Lung (tissue), 12 donors: ENCODE measurements around the gene SPAST. TPM values are rescaled to one million over a fixed set of nuclear protein-coding genes. Genes with fewer than 3 reads are reported as not detected.
A peak's percentile ranks its signal among the peaks of the same experiment; 100 is the strongest.

Source experiments
- ATAC-seq: fragments of 200-7000 bp; cut with Tn5 transposase; one replicate; pipeline ENCODE4 v1.9.1; 2020; ENCODE audit warnings: moderate number of reproducible peaks; ENCODE audit not compliant: insufficient read depth, low FRiP score
- DNase-seq, 3 donors: peaks; one replicate each; pipeline ENCODE4 v3.0.0-alpha.2; 2013 to 2017
- H3K27ac ChIP-seq, 2 donors: one replicate each; pipeline ENCODE4 v1.5.1; 2013; ENCODE audit warnings: mild to moderate bottlenecking in 2 of 2, moderate library complexity in 2 of 2, control low read depth in 1 of 2, inconsistent platforms in 1 of 2, low read depth in 1 of 2, low read length in 1 of 2
- H3K27me3 ChIP-seq, 3 donors: one replicate each; pipeline ENCODE4 v1.5.1; 2013; ENCODE audit warnings: low read length in 2 of 3; ENCODE audit not compliant: control insufficient read depth in 3 of 3, insufficient read depth in 3 of 3
- H3K36me3 ChIP-seq, 4 donors: one replicate each; pipeline ENCODE4 v1.5.1; 2013; ENCODE audit warnings: low read length in 4 of 4, mild to moderate bottlenecking in 1 of 4, moderate library complexity in 1 of 4; ENCODE audit not compliant: control insufficient read depth in 4 of 4, insufficient read depth in 4 of 4
- H3K4me1 ChIP-seq, 5 donors: one replicate each; pipeline ENCODE4 v1.5.1; 2013; ENCODE audit warnings: low read length in 5 of 5, mild to moderate bottlenecking in 2 of 5, moderate library complexity in 1 of 5; ENCODE audit not compliant: control insufficient read depth in 5 of 5, insufficient read depth in 5 of 5
- H3K4me3 ChIP-seq: one replicate; pipeline ENCODE4 v1.5.1; 2013; ENCODE audit warnings: mild to moderate bottlenecking, control low read depth, moderate library complexity
- H3K9ac ChIP-seq, 2 donors: one replicate each; pipeline ENCODE4 v1.5.1; 2013; ENCODE audit warnings: low read length in 2 of 2, control low read depth in 1 of 2; ENCODE audit not compliant: insufficient read depth in 1 of 2
- H3K9me3 ChIP-seq, 4 donors: one replicate each; pipeline ENCODE4 v1.5.1; 2013; ENCODE audit warnings: low read length in 3 of 4, mild to moderate bottlenecking in 1 of 4, moderate library complexity in 1 of 4; ENCODE audit not compliant: control insufficient read depth in 4 of 4, insufficient read depth in 3 of 4
- WGBS, 2 donors: extraction: QIAGEN DNeasy Blood & Tissue Kit; methylation state at CpG; one replicate each; pipeline ENCODE4 v1.1.7; 2013; 5-methylcytosine and 5-hydroxymethylcytosine counted together
- polyA plus RNA-seq, 2 donors: library from polyadenylated mRNA; stranded (reverse); fragments of 200-250 nt; gene quantifications; one replicate each; pipeline ENCODE4 v1.2.1, GENCODE V29; 2013
- total RNA-seq, 2 donors: library from RNA; depleted of rRNA in 1 of 2; stranded (reverse); fragments of >200 nt in 1 of 2; gene quantifications; one replicate each; pipeline ENCODE4 v1.2.1, GENCODE V29; 2014 to 2021
- TF ChIP-seq, protein P1 (sequence below): IDR thresholded peaks from 2 replicates; pipeline ENCODE4 v1.5.1; 2012; ENCODE audit warnings: mild to moderate bottlenecking; ENCODE audit errors: control extremely low read depth, extremely low read depth
- donor health status: control.
- donor health status: control.
- donor health status: Bipolar disorder and iron deficiency.
- donor health status: healthy.
- donor health status: DM: yes; HTN: yes; CAD: no.

SPAST gene
- total and polyA plus RNA-seq, 4 donors = 4.1 to 30.5 (median 9.6) TPM

DNA sequence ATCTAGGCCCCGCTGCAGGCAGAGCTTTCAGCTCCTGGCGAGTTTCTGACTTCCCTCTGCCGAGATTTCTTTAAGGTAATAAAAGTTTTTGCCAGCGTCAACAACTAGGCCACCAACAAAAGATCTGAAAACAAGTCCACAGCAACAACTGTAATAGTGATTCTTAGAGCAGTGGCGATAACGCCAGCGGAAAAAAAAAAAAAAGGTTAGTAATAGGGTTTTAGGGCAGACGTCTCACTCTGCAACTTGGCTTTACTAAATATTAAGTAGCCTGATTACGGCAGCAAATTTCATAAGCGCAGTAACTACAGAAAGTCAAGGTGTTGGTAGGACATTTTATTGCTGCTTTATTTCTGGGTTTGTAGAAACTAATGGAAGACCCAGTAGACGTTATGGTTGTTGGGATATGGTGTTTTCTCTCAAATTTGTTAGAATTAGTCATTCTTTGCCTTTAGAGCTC, 102.8 kb downstream of the SPAST start:
- 2 to 3% methylated on average over 11 of the region's 11 CpGs for WGBS, 2 donors
- TF ChIP-seq, protein P1, sequence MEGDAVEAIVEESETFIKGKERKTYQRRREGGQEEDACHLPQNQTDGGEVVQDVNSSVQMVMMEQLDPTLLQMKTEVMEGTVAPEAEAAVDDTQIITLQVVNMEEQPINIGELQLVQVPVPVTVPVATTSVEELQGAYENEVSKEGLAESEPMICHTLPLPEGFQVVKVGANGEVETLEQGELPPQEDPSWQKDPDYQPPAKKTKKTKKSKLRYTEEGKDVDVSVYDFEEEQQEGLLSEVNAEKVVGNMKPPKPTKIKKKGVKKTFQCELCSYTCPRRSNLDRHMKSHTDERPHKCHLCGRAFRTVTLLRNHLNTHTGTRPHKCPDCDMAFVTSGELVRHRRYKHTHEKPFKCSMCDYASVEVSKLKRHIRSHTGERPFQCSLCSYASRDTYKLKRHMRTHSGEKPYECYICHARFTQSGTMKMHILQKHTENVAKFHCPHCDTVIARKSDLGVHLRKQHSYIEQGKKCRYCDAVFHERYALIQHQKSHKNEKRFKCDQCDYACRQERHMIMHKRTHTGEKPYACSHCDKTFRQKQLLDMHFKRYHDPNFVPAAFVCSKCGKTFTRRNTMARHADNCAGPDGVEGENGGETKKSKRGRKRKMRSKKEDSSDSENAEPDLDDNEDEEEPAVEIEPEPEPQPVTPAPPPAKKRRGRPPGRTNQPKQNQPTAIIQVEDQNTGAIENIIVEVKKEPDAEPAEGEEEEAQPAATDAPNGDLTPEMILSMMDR = no peak
- no peaks in the 10 kb centered on the region for H3K9me3 ChIP-seq

DNA sequence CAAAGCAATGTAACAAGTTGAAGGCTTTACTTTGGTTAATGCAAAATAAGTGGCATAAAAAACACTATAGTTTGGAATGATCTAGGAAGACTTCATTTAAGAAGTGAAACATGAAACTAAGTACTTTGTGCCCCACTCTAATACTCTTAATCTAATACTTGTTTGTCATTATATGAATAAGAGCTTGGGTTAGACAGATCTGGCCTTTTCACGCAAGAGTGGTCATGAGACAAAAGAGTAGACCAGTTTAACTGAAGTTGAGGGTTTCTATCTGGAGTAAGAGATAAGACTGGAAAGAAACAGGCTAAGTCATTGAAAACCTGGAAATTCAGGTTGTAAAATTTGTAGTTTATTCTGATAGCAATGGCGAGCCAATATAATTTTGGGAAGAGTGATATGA, 105.2 kb downstream of the SPAST start:
- WGBS, 2 donors = 74 to 93% methylated on average over 2 of the region's 2 CpGs
- Histone ChIP-seq H3K27me3 (no peaks in the 10 kb centered on the region), H3K27ac (no peak overlapping the region), H3K9ac (no peak overlapping the region), H3K9me3 (no peaks in the 10 kb centered on the region), H3K4me3 (no peak overlapping the region), H3K36me3 (peaks cover 0 to 4% (median 2%) of the 10 kb centered on the region in 4 donors), H3K4me1 (peaks cover 0 to 10% (median 0%) of the 10 kb centered on the region in 5 donors)
- DNase-seq (no peak), ATAC-seq (no peak)
- TF ChIP-seq, protein P1 = no peak

More for the DNA sequence above, 102.8 kb downstream of the SPAST start:
- H3K27me3 ChIP-seq = no peaks in the 10 kb centered on the region
- peak overlapping the region; percentile 82 to 89 for H3K9ac ChIP-seq
- DNase-seq (no peak), ATAC-seq (no peak)
- peaks cover 0 to 4% (median 0%) of the 10 kb centered on the region in 4 donors for H3K36me3 ChIP-seq
- peaks cover 0 to 10% (median 0%) of the 10 kb centered on the region in 5 donors for H3K4me1 ChIP-seq
- peak overlapping the region; percentile 67 for H3K4me3 ChIP-seq
- H3K27ac ChIP-seq = peak overlapping the region; percentile 74 to 92

DNA sequence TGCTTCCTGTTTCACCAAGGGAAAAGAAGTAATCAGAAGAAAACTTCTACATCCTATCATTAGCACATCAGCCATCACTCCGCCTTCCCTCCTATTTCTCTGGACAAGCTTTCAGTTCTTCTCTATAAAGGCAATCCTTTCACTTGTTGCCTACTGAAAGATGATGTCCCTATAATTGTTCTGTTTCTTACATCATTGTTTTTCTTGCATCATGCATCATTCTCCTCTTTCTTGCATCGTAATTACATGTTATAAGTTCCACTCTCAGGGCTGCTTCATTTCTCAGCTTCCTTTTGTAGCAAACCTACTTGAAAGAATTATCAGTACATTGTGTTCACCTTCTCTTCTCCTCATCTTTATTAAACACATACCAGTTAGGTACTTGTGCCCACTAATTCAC, 109.5 kb downstream of the SPAST start:
- Histone ChIP-seq H3K36me3 (peaks cover 2 to 15% (median 7%) of the 10 kb centered on the region in 4 donors), H3K9me3 (no peaks in the 10 kb centered on the region), H3K4me1 (no peaks in the 10 kb centered on the region), H3K4me3 (no peak overlapping the region), H3K9ac (no peak overlapping the region), H3K27me3 (no peaks in the 10 kb centered on the region), H3K27ac (no peak overlapping the region)
- 63 to 91% methylated on average over 2 of the region's 2 CpGs for WGBS, 2 donors
- TF ChIP-seq, protein P1 = no peak
- no peak for ATAC-seq
- DNase-seq = no peak

DNA sequence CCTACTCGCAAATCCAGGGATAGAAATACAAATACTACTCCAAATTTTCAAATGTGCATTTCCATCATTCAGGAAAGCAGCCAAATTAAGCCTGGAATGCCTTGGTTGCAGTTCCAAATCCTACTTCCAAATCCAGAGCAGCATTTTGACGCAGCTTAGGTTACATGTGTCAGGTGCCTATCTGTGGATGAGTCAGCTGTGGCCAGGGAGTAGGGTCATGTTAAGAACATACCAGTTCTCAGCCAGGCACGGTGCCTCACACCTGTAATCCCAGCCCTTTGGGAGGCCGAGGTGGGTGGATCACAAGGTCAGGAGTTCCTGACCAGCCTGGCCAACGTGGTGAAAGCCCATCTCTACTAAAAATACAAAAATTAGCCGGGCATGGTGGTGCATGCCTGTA, 119.3 kb downstream of the SPAST start:
- peaks cover 3 to 19% (median 14%) of the 10 kb centered on the region in 4 donors for H3K36me3 ChIP-seq
- no peak overlapping the region for H3K27ac ChIP-seq
- H3K9ac ChIP-seq = no peak overlapping the region
- H3K4me3 ChIP-seq = no peak overlapping the region
- no peak for DNase-seq
- TF ChIP-seq, protein P1 = no peak
- H3K4me1 ChIP-seq = no peaks in the 10 kb centered on the region
- H3K27me3 ChIP-seq = no peaks in the 10 kb centered on the region
- ATAC-seq = no peak
- WGBS, 2 donors = 94 to 99% methylated on average over 6 of the region's 6 CpGs
- H3K9me3 ChIP-seq = no peaks in the 10 kb centered on the region
